Measurements from ENCODE around the gene RBCK1.
"Not testable (repeated sequence)": the region's sequence is repeated elsewhere in the genome, so short reads cannot be mapped to it uniquely, and the experiment has no call there.

RBCK1 gene

DNA sequence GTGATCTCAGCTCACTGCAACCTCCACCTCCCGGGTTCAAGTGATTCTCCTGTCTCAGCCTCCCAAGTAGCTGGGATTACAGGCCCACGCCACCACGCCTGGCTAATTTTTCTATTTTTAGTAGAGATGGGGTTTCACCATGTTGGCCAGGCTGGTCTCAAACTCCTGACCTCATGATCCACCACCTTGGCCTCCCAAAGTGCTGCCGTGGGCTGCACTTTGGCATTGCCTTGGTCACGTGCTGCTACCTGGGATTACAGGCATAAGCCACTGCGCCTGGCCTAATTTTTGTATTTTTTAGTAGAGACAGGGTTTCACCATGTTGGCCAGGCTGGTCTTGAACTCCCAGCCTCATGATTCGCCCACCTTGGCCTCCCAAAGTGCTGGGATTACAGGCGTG is 21.5 kb upstream of the RBCK1 start:
- not testable (repeated sequence) for H3K4me1 ChIP-seq (ENCODE audit: control insufficient read depth in 2 of 2, insufficient read depth in 2 of 2, low read length in 2 of 2); H3K4me3 ChIP-seq (ENCODE audit: low read length in 2 of 2); H3K9me3 ChIP-seq (ENCODE audit: control insufficient read depth in 2 of 2, low read length in 2 of 2); H3K9ac ChIP-seq (ENCODE audit: low read depth in 1 of 2, low read length in 2 of 2); H3K27me3 ChIP-seq (ENCODE audit: control insufficient read depth in 2 of 2, insufficient read depth in 2 of 2, low read length in 2 of 2); H3K27ac ChIP-seq (ENCODE audit: low read depth in 2 of 2, low read length in 2 of 2)
- peaks cover 4 to 24% of the 10 kb centered on the region in 2 donors for H3K36me3 ChIP-seq (ENCODE audit: control insufficient read depth in 2 of 2, insufficient read depth in 2 of 2, low read length in 2 of 2)

GRCh38 chr20:387520-387919 is 20.6 kb upstream of the RBCK1 start:
- Histone ChIP-seq H3K9me3 (ENCODE audit: control insufficient read depth in 2 of 2, low read length in 2 of 2) (no peaks in the 10 kb centered on the region), H3K9ac (ENCODE audit: low read depth in 1 of 2, low read length in 2 of 2) (no peak overlapping the region), H3K27me3 (ENCODE audit: control insufficient read depth in 2 of 2, insufficient read depth in 2 of 2, low read length in 2 of 2) (peaks cover 0 to under 1% of the 10 kb centered on the region in 2 donors), H3K36me3 (ENCODE audit: control insufficient read depth in 2 of 2, insufficient read depth in 2 of 2, low read length in 2 of 2) (peaks cover 4 to 27% of the 10 kb centered on the region in 2 donors), H3K27ac (ENCODE audit: low read depth in 2 of 2, low read length in 2 of 2) (no peak overlapping the region), H3K4me1 (ENCODE audit: control insufficient read depth in 2 of 2, insufficient read depth in 2 of 2, low read length in 2 of 2) (no peaks in the 10 kb centered on the region), H3K4me3 (ENCODE audit: low read length in 2 of 2) (no peak overlapping the region)

DNA sequence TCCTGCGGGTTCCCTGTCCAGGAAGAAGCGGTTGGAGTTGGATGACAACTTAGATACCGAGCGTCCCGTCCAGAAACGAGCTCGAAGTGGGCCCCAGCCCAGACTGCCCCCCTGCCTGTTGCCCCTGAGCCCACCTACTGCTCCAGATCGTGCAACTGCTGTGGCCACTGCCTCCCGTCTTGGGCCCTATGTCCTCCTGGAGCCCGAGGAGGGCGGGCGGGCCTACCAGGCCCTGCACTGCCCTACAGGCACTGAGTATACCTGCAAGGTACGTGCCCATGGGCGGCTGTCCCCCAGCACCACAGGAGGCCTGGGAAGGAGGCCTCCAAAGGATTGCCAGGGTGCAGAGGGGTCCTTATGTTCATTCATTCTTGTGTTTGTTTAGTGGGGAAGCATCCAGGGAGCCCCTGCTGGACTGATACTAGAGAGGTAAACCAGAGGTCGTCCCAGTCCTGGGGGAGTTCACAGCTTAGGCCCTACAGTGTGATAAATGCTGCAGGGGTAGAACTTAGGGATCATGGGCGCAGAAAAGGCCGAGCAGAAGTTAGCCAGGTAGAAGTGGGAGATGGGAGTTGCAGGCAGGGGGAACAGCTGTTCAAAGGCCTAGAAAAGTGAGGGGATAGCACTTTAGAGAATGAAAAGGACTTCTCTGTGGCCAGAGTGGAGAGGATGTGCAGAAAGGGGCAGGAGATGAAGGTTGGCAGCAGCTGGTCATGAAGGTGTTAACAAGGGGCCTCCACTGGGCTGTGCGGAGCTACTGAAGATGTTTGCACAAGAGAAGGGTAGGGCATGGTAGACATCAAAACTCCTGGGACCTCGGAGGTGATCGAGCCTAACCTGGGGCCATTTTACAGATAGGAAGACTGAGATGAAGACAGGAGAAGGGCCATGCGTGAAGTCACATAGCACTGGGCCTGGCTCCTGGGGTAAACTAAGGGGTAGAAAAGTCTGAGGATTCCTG is 19.8 kb upstream of the RBCK1 start:
- Histone ChIP-seq H3K27ac (ENCODE audit: low read depth in 2 of 2, low read length in 2 of 2) (no peak overlapping the region), H3K9me3 (ENCODE audit: control insufficient read depth in 2 of 2, low read length in 2 of 2) (no peaks in the 10 kb centered on the region), H3K27me3 (ENCODE audit: control insufficient read depth in 2 of 2, insufficient read depth in 2 of 2, low read length in 2 of 2) (no peaks in the 10 kb centered on the region), H3K4me1 (ENCODE audit: control insufficient read depth in 2 of 2, insufficient read depth in 2 of 2, low read length in 2 of 2) (no peaks in the 10 kb centered on the region), H3K4me3 (ENCODE audit: low read length in 2 of 2) (no peak overlapping the region), H3K36me3 (ENCODE audit: control insufficient read depth in 2 of 2, insufficient read depth in 2 of 2, low read length in 2 of 2) (peaks cover 4 to 27% of the 10 kb centered on the region in 2 donors), H3K9ac (ENCODE audit: low read depth in 1 of 2, low read length in 2 of 2) (no peak overlapping the region)

GRCh38 chr20:389220-389619 is 18.9 kb upstream of the RBCK1 start:
- no peak overlapping the region for H3K27ac ChIP-seq (ENCODE audit: low read depth in 2 of 2, low read length in 2 of 2)
- no peak overlapping the region for H3K9ac ChIP-seq (ENCODE audit: low read depth in 1 of 2, low read length in 2 of 2)
- no peaks in the 10 kb centered on the region for H3K4me1 ChIP-seq (ENCODE audit: control insufficient read depth in 2 of 2, insufficient read depth in 2 of 2, low read length in 2 of 2)
- H3K9me3 ChIP-seq (ENCODE audit: control insufficient read depth in 2 of 2, low read length in 2 of 2): no peaks in the 10 kb centered on the region
- no peaks in the 10 kb centered on the region for H3K27me3 ChIP-seq (ENCODE audit: control insufficient read depth in 2 of 2, insufficient read depth in 2 of 2, low read length in 2 of 2)
- H3K36me3 ChIP-seq (ENCODE audit: control insufficient read depth in 2 of 2, insufficient read depth in 2 of 2, low read length in 2 of 2): peaks cover 4 to 27% of the 10 kb centered on the region in 2 donors
- H3K4me3 ChIP-seq (ENCODE audit: low read length in 2 of 2): no peak overlapping the region

- Histone ChIP-seq H3K4me1 (ENCODE audit: control insufficient read depth in 2 of 2, insufficient read depth in 2 of 2, low read length in 2 of 2) (no peaks in the 10 kb centered on the region), H3K9ac (ENCODE audit: low read depth in 1 of 2, low read length in 2 of 2) (no peak overlapping the region), H3K27me3 (ENCODE audit: control insufficient read depth in 2 of 2, insufficient read depth in 2 of 2, low read length in 2 of 2) (no peaks in the 10 kb centered on the region), H3K9me3 (ENCODE audit: control insufficient read depth in 2 of 2, low read length in 2 of 2) (no peaks in the 10 kb centered on the region), H3K4me3 (ENCODE audit: low read length in 2 of 2) (no peak overlapping the region), H3K27ac (ENCODE audit: low read depth in 2 of 2, low read length in 2 of 2) (no peak overlapping the region), H3K36me3 (ENCODE audit: control insufficient read depth in 2 of 2, insufficient read depth in 2 of 2, low read length in 2 of 2) (peaks cover 4 to 33% of the 10 kb centered on the region in 2 donors)
Observed at GRCh38 chr20:391041-391711, 16.9 kb upstream of the RBCK1 start.

DNA sequence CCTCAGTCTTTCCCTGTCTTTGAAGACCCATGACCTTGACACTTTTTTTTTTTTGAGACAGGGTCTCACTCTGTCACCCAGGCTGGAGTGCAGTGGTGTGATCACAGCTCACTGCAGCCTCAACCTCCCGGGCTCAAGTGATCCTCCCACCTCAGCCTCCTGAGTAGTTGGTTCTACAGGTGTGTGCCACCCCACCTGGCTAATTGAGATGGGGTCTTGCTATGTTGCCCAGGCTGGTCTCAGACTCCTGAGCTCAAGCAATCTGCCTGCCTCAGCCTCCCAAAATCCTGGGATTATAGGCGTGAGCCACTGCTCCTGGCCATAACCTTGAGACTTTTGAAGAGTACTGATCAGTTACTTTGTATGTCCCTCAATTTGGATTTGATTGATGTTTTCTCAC is 14.8 kb upstream of the RBCK1 start:
- not testable (repeated sequence) for H3K9me3 ChIP-seq (ENCODE audit: control insufficient read depth in 2 of 2, low read length in 2 of 2); H3K27me3 ChIP-seq (ENCODE audit: control insufficient read depth in 2 of 2, insufficient read depth in 2 of 2, low read length in 2 of 2); H3K9ac ChIP-seq (ENCODE audit: low read depth in 1 of 2, low read length in 2 of 2); H3K27ac ChIP-seq (ENCODE audit: low read depth in 2 of 2, low read length in 2 of 2); H3K4me3 ChIP-seq (ENCODE audit: low read length in 2 of 2); H3K4me1 ChIP-seq (ENCODE audit: control insufficient read depth in 2 of 2, insufficient read depth in 2 of 2, low read length in 2 of 2)
- H3K36me3 ChIP-seq (ENCODE audit: control insufficient read depth in 2 of 2, insufficient read depth in 2 of 2, low read length in 2 of 2): peaks cover 11 to 42% of the 10 kb centered on the region in 2 donors

DNA sequence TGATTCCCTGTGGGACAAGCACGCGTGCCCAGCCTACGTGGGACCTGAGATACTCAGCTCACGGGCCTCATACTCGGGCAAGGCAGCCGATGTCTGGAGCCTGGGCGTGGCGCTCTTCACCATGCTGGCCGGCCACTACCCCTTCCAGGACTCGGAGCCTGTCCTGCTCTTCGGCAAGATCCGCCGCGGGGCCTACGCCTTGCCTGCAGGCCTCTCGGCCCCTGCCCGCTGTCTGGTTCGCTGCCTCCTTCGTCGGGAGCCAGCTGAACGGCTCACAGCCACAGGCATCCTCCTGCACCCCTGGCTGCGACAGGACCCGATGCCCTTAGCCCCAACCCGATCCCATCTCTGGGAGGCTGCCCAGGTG is 11.9 kb upstream of the RBCK1 start:
- peaks cover 8 to 24% of the 10 kb centered on the region in 2 donors for H3K36me3 ChIP-seq (ENCODE audit: control insufficient read depth in 2 of 2, insufficient read depth in 2 of 2, low read length in 2 of 2)
- no peak overlapping the region for H3K27ac ChIP-seq (ENCODE audit: low read depth in 2 of 2, low read length in 2 of 2)
- no peak overlapping the region for H3K4me3 ChIP-seq (ENCODE audit: low read length in 2 of 2)
- H3K4me1 ChIP-seq (ENCODE audit: control insufficient read depth in 2 of 2, insufficient read depth in 2 of 2, low read length in 2 of 2): no peaks in the 10 kb centered on the region
- no peak overlapping the region for H3K9ac ChIP-seq (ENCODE audit: low read depth in 1 of 2, low read length in 2 of 2)
- no peaks in the 10 kb centered on the region for H3K9me3 ChIP-seq (ENCODE audit: control insufficient read depth in 2 of 2, low read length in 2 of 2)
- H3K27me3 ChIP-seq (ENCODE audit: control insufficient read depth in 2 of 2, insufficient read depth in 2 of 2, low read length in 2 of 2): no peaks in the 10 kb centered on the region

DNA sequence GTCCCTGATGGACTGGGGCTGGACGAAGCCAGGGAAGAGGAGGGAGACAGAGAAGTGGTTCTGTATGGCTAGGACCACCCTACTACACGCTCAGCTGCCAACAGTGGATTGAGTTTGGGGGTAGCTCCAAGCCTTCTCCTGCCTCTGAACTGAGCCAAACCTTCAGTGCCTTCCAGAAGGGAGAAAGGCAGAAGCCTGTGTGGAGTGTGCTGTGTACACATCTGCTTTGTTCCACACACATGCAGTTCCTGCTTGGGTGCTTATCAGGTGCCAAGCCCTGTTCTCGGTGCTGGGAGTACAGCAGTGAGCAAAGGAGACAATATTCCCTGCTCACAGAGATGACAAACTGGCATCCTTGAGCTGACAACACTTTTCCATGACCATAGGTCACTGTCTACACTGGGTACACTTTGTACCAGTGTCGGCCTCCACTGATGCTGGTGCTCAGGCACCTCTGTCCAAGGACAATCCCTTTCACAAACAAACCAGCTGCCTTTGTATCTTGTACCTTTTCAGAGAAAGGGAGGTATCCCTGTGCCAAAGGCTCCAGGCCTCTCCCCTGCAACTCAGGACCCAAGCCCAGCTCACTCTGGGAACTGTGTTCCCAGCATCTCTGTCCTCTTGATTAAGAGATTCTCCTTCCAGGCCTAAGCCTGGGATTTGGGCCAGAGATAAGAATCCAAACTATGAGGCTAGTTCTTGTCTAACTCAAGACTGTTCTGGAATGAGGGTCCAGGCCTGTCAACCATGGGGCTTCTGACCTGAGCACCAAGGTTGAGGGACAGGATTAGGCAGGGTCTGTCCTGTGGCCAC is 11.3 kb upstream of the RBCK1 start:
- H3K36me3 ChIP-seq (ENCODE audit: control insufficient read depth in 2 of 2, insufficient read depth in 2 of 2, low read length in 2 of 2): peaks cover 8 to 21% of the 10 kb centered on the region in 2 donors
- no peaks in the 10 kb centered on the region for H3K9me3 ChIP-seq (ENCODE audit: control insufficient read depth in 2 of 2, low read length in 2 of 2)
- H3K27me3 ChIP-seq (ENCODE audit: control insufficient read depth in 2 of 2, insufficient read depth in 2 of 2, low read length in 2 of 2): no peaks in the 10 kb centered on the region
- H3K4me3 ChIP-seq (ENCODE audit: low read length in 2 of 2): no peak overlapping the region
- H3K4me1 ChIP-seq (ENCODE audit: control insufficient read depth in 2 of 2, insufficient read depth in 2 of 2, low read length in 2 of 2): no peaks in the 10 kb centered on the region
- H3K9ac ChIP-seq (ENCODE audit: low read depth in 1 of 2, low read length in 2 of 2): no peak overlapping the region
- H3K27ac ChIP-seq (ENCODE audit: low read depth in 2 of 2, low read length in 2 of 2): no peak overlapping the region

DNA sequence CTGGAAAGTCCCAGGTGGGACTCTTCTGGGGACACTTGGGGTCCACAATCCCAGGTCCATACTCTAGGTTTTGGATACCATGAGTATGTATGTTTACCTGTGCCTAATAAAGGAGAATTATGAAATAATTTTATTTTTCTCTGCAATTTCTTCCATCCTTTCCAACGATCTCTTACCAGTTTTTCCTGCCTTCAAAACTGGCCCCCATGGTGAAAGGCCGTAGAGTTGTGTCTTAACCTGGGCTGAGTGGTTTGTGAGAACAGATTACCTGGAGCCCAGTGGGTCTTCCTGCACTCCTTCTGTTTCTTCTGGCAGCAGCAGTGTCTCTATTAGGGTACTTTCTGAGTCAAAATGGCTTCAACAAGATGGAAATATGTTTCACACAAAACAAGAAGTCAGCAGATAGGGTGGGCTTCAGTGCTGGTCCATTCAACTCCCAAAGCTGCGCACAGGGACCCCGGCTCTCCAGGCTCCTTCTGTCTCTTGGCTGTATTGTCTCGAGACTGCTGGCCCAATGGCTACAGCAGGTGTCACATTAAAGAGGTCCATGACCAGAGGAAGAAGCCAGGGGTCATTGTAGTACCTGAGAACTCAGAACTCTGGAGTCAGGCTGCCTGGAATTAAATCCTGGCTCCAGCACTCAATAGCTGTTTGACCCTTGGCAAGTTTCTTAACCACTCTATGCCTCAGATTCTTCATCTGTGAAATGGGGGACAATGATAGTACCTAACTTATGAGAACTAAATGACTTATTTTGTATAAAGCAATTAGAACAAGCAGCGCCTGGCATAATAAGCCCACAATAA is 10.5 kb upstream of the RBCK1 start:
- no peak overlapping the region for H3K27ac ChIP-seq (ENCODE audit: low read depth in 2 of 2, low read length in 2 of 2)
- H3K4me3 ChIP-seq (ENCODE audit: low read length in 2 of 2): no peak overlapping the region
- H3K36me3 ChIP-seq (ENCODE audit: control insufficient read depth in 2 of 2, insufficient read depth in 2 of 2, low read length in 2 of 2): peaks cover 8 to 18% of the 10 kb centered on the region in 2 donors
- no peaks in the 10 kb centered on the region for H3K9me3 ChIP-seq (ENCODE audit: control insufficient read depth in 2 of 2, low read length in 2 of 2)
- no peaks in the 10 kb centered on the region for H3K27me3 ChIP-seq (ENCODE audit: control insufficient read depth in 2 of 2, insufficient read depth in 2 of 2, low read length in 2 of 2)
- no peak overlapping the region for H3K9ac ChIP-seq (ENCODE audit: low read depth in 1 of 2, low read length in 2 of 2)
- H3K4me1 ChIP-seq (ENCODE audit: control insufficient read depth in 2 of 2, insufficient read depth in 2 of 2, low read length in 2 of 2): peaks cover 0 to 2% of the 10 kb centered on the region in 2 donors
